Neural progenitor cell (in vitro differentiated cells): Measurements from ENCODE around the gene SLC16A6.

Experiments used
- EZH2 ChIP-seq: fragments of 200-600 bp; sonication (generic); IDR thresholded peaks from 2 replicates; pipeline ENCODE4 v1.6.1; 2017; ENCODE audit warnings: antibody characterized with exemption, mild to moderate bottlenecking, moderate library complexity
- EZH2phosphoT487 ChIP-seq: fragments of 200-600 bp; sonication (generic); IDR thresholded peaks from 2 replicates; pipeline ENCODE4 v1.6.1; 2017; ENCODE audit warnings: antibody characterized with exemption
- TF ChIP-seq, protein P1 (sequence below): fragments of 200-600 bp; sonication (generic); IDR thresholded peaks from 2 replicates; pipeline ENCODE4 v1.5.1; 2017; ENCODE audit warnings: antibody characterized with exemption, mild to moderate bottlenecking

DNA sequence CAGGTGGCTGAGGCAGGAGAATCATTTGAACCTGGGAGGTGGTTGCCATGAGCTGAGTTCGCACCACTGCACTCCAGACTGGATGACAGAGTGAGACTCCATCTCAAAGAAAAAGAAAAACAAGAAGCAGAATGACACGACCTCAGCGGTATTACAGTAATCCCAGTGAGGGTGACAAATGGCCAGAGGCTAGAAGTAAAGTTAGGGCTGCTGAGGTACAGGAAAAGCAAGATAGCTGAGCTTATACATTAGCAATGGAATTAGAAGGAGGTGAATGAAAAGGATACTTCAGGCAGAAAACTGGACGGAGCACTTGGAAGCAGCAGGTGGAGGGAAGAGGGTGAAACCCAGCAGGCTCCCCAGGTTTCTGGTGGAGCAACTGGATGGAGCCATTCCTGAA is 69.1 kb downstream of the SLC16A6 start:
- TF ChIP-seq, protein P1, sequence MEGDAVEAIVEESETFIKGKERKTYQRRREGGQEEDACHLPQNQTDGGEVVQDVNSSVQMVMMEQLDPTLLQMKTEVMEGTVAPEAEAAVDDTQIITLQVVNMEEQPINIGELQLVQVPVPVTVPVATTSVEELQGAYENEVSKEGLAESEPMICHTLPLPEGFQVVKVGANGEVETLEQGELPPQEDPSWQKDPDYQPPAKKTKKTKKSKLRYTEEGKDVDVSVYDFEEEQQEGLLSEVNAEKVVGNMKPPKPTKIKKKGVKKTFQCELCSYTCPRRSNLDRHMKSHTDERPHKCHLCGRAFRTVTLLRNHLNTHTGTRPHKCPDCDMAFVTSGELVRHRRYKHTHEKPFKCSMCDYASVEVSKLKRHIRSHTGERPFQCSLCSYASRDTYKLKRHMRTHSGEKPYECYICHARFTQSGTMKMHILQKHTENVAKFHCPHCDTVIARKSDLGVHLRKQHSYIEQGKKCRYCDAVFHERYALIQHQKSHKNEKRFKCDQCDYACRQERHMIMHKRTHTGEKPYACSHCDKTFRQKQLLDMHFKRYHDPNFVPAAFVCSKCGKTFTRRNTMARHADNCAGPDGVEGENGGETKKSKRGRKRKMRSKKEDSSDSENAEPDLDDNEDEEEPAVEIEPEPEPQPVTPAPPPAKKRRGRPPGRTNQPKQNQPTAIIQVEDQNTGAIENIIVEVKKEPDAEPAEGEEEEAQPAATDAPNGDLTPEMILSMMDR: no peak
- TF ChIP-seq EZH2 (no peak), EZH2phosphoT487 (no peak)
